CD8-positive, alpha-beta memory T cell (primary cell): ENCODE measurements around the gene MCEE. TPM values are rescaled to one million over a fixed set of nuclear protein-coding genes. Genes with fewer than 3 reads are reported as not detected.
"Not testable (repeated sequence)": the region's sequence is repeated elsewhere in the genome, so short reads cannot be mapped to it uniquely, and the experiment has no call there.

ENCODE experiments used
- CTCF ChIA-PET: fragments of 350-600 bp; sonication (Branson Sonifier 250); formaldehyde crosslinking; loops from one replicate; lab custom pipeline; 2021; ENCODE audit warnings: antibody characterized with exemption; lab: Charles Lee
- POLR2A ChIA-PET: fragments of 350-600 bp; sonication (Branson Sonifier 250); formaldehyde crosslinking; loops from one replicate; lab custom pipeline; 2021; ENCODE audit warnings: antibody characterized with exemption; lab: Charles Lee
- DNase-seq, 5 donors: peaks; one replicate each; pipeline versions ENCODE4 v3.0.0 to v3.0.0-alpha.2; 2020 to 2022; ENCODE audit warnings: mixed read lengths in 1 of 5
- H3K27ac ChIP-seq: one replicate; pipeline ENCODE4 v1.7.0; 2013; ENCODE audit warnings: low read depth, mild to moderate bottlenecking, low read length, moderate library complexity
- H3K27me3 ChIP-seq: 2 replicates; pipeline ENCODE4 v1.7.0; 2013; ENCODE audit warnings: low read length, mild to moderate bottlenecking; ENCODE audit not compliant: insufficient read depth, poor library complexity, severe bottlenecking
- H3K36me3 ChIP-seq: 2 replicates; pipeline ENCODE4 v1.7.0; 2013; ENCODE audit warnings: mild to moderate bottlenecking, low read length, moderate library complexity; ENCODE audit not compliant: insufficient read depth
- H3K4me1 ChIP-seq: 2 replicates; pipeline ENCODE4 v1.7.0; 2013; ENCODE audit warnings: mild to moderate bottlenecking, low read length, moderate library complexity; ENCODE audit not compliant: insufficient read depth
- H3K4me3 ChIP-seq: 2 replicates; pipeline ENCODE4 v1.7.0; 2013; ENCODE audit warnings: mild to moderate bottlenecking, low read length
- H3K9me3 ChIP-seq: 2 replicates; pipeline ENCODE4 v1.7.0; 2013; ENCODE audit warnings: mild to moderate bottlenecking, low read length
- H3K27ac Mint-ChIP-seq, 8 donors: one replicate each; pipeline ENCODE4 v1.8.0; 2020 to 2021; ENCODE audit warnings: mixed read lengths in 8 of 8, mild to moderate bottlenecking in 6 of 8, inconsistent platforms in 3 of 8, moderate library complexity in 3 of 8
- H3K27me3 Mint-ChIP-seq, 2 donors: one replicate each; pipeline ENCODE4 v1.8.0; 2020 to 2021; ENCODE audit warnings: mixed read lengths in 2 of 2, mild to moderate bottlenecking in 1 of 2, moderate library complexity in 1 of 2
- H3K36me3 Mint-ChIP-seq, 3 donors: one replicate each; pipeline ENCODE4 v1.8.0; 2020 to 2021; ENCODE audit warnings: mixed read lengths in 3 of 3, inconsistent platforms in 1 of 3, mild to moderate bottlenecking in 1 of 3
- H3K4me1 Mint-ChIP-seq, 3 donors: one replicate each; pipeline ENCODE4 v1.8.0; 2020 to 2021; ENCODE audit warnings: mixed read lengths in 3 of 3, inconsistent platforms in 1 of 3, mild to moderate bottlenecking in 1 of 3
- H3K4me3 Mint-ChIP-seq, 7 donors: one replicate each; pipeline ENCODE4 v1.8.0; 2020 to 2021; ENCODE audit warnings: mixed read lengths in 7 of 7, mild to moderate bottlenecking in 6 of 7, moderate library complexity in 4 of 7, inconsistent platforms in 2 of 7
- H3K9me3 Mint-ChIP-seq, 5 donors: one replicate each; pipeline ENCODE4 v1.8.0; 2020 to 2022; ENCODE audit warnings: mixed read lengths in 5 of 5, mild to moderate bottlenecking in 3 of 5, moderate library complexity in 2 of 5, inconsistent platforms in 1 of 5
- polyA plus RNA-seq: library from polyadenylated mRNA; unstranded; fragments of 300-500 nt; fragmentation: Illumina TruSeq; gene quantifications from one replicate; pipeline ENCODE4 v1.2.3, GENCODE V29; 2021
- total RNA-seq, 2 experiments: library from RNA; stranded (reverse); gene quantifications; one replicate each; pipeline ENCODE4 v1.2.3, GENCODE V29; 2021

Gene MCEE
- total and polyA plus RNA-seq, 3 experiments from 2014 or later: 12.3 to 21.8 (median 13.5) TPM

GRCh38 chr2:71085325-71086003 is 44.6 kb downstream of the MCEE start:
- H3K4me3 ChIP-seq, H3K36me3 ChIP-seq, H3K9me3 ChIP-seq, H3K27ac Mint-ChIP-seq, H3K27me3 ChIP-seq, H3K9me3 Mint-ChIP-seq, H3K4me1 ChIP-seq, CTCF ChIA-PET, H3K27ac ChIP-seq, DNase-seq, H3K4me3 Mint-ChIP-seq, H3K36me3 Mint-ChIP-seq, POLR2A ChIA-PET: not testable (repeated sequence)
- H3K4me1 Mint-ChIP-seq: peaks cover 9 to 16% (median 11%) of the 10 kb centered on the region in 3 donors
- peaks cover 15 to 51% of the 10 kb centered on the region in 2 donors for H3K27me3 Mint-ChIP-seq

- Mint-ChIP-seq H3K36me3 (peaks cover under 1 to 12% (median 2%) of the 10 kb centered on the region in 3 donors), H3K27me3 (peaks cover 12 to 40% of the 10 kb centered on the region in 2 donors), H3K4me3 (peak overlapping the region in 5 of 7 donors; percentile 33 to 70 (median 62)), H3K4me1 (peaks cover 9 to 16% (median 11%) of the 10 kb centered on the region in 3 donors)
- POLR2A ChIA-PET, H3K9me3 Mint-ChIP-seq, H3K27ac ChIP-seq, H3K9me3 ChIP-seq, H3K27ac Mint-ChIP-seq, H3K36me3 ChIP-seq, H3K4me3 ChIP-seq, H3K27me3 ChIP-seq, DNase-seq, H3K4me1 ChIP-seq: not testable (repeated sequence)
- CTCF ChIA-PET: interaction anchor here (1.2 kb wide), 1 partner anchor 17 kb away, joined by 3 read pairs; no protein-coding TSS in a partner anchor
Measured at GRCh38 chr2:71083752-71084312, 46.2 kb downstream of the MCEE start.

GRCh38 chr2:71083297-71083696 is 46.7 kb downstream of the MCEE start:
- H3K4me1 ChIP-seq, H3K27me3 ChIP-seq, H3K9me3 ChIP-seq, H3K36me3 ChIP-seq, H3K9me3 Mint-ChIP-seq, H3K27ac Mint-ChIP-seq, H3K27ac ChIP-seq, H3K4me3 ChIP-seq, DNase-seq, H3K4me3 Mint-ChIP-seq, POLR2A ChIA-PET: not testable (repeated sequence)
- CTCF ChIA-PET: interaction anchor here (0.6 to 1.2 kb wide), 2 partner anchors 18 to 1662 kb away, joined by 3 read pairs; no protein-coding TSS in a partner anchor
- peaks cover 4 to 17% (median 7%) of the 10 kb centered on the region in 3 donors for H3K36me3 Mint-ChIP-seq
- H3K4me1 Mint-ChIP-seq: peaks cover 9 to 16% (median 11%) of the 10 kb centered on the region in 3 donors
- peaks cover 12 to 34% of the 10 kb centered on the region in 2 donors for H3K27me3 Mint-ChIP-seq

DNA sequence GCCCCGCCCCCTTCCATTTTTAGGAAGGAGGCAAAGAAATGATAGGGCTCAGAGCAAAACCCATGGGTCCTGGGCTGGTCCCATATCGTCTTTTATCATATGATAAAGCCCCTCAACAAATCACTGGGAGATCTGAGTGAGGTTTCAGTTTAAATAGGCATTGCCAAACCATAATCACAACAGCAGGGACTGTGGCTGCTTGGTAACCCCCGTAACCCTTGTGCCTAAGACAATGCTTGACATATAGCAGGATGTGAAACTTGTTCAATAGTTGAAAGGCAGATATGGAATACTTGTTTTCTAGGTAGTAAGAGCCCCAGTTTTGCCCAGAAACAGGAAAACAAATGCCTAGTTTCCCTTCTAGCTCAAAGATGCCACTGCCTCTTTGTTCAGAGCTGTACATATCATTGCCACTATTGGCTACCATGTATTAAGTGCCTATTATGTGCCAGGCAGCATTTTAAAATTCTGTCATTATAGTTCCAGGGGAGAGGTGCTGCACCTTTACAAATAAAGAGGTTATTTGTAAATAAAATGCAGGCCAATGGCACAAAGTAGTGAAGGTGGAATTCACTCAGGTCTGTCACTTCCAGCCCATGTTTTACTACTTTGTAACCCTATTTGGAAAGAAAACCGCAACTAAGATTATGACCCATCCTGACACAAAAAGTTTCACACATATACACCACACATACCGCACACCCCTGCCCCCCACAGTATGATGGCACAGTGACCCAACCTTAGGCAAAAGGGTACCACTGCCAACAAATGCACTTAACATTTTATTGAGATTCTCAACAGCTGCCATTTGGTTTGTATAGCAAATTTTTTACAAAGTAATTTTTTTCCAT is 47.4 kb downstream of the MCEE start:
- peaks cover 12 to 28% of the 10 kb centered on the region in 2 donors for H3K27me3 Mint-ChIP-seq
- no peaks in the 10 kb centered on the region for H3K9me3 ChIP-seq
- H3K4me1 Mint-ChIP-seq: peaks cover 9 to 16% (median 11%) of the 10 kb centered on the region in 3 donors
- H3K27ac ChIP-seq: no peak overlapping the region
- peaks cover 4% of the 10 kb centered on the region for H3K36me3 ChIP-seq
- no peaks in the 10 kb centered on the region for H3K27me3 ChIP-seq
- H3K4me3 ChIP-seq: no peak overlapping the region
- no peaks in the 10 kb centered on the region for H3K9me3 Mint-ChIP-seq
- no peaks in the 10 kb centered on the region for H3K4me1 ChIP-seq
- peak in 1 of 5 donors; percentile 54 for DNase-seq
- CTCF ChIA-PET: interaction anchor here (0.6 kb wide), 1 partner anchor 1661 kb away, joined by 3 read pairs; no protein-coding TSS in a partner anchor
- peak overlapping the region in 5 of 7 donors; percentile 25 to 65 (median 34) for H3K4me3 Mint-ChIP-seq
- POLR2A ChIA-PET: no interaction called here
- H3K27ac Mint-ChIP-seq: peak overlapping the region in 6 of 8 donors; percentile 8 to 48 (median 25)
- peaks cover 4 to 24% (median 7%) of the 10 kb centered on the region in 3 donors for H3K36me3 Mint-ChIP-seq

- Mint-ChIP-seq H3K4me1 (peaks cover 11 to 18% (median 18%) of the 10 kb centered on the region in 3 donors), H3K4me3 (no peak overlapping the region), H3K27me3 (peaks cover 0 to 2% of the 10 kb centered on the region in 2 donors), H3K9me3 (no peaks in the 10 kb centered on the region), H3K27ac (peak overlapping the region in 2 of 8 donors; percentile 31 to 83), H3K36me3 (peaks cover 11 to 59% (median 16%) of the 10 kb centered on the region in 3 donors)
- Histone ChIP-seq H3K9me3 (no peaks in the 10 kb centered on the region), H3K36me3 (peaks cover 31% of the 10 kb centered on the region), H3K4me1 (peaks cover 4% of the 10 kb centered on the region), H3K27me3 (no peaks in the 10 kb centered on the region), H3K4me3 (no peak overlapping the region), H3K27ac (no peak overlapping the region)
- POLR2A ChIA-PET: no interaction called here
- DNase-seq: no peak
- CTCF ChIA-PET: no interaction called here
Measured at GRCh38 chr2:71078624-71079023, 51.4 kb downstream of the MCEE start.

GRCh38 chr2:71074893-71075395 is 55.1 kb downstream of the MCEE start:
- Mint-ChIP-seq H3K4me3 (no peak overlapping the region), H3K27me3 (no peaks in the 10 kb centered on the region), H3K27ac (peak overlapping the region in 2 of 8 donors; percentile 11 to 17), H3K4me1 (peaks cover 37 to 44% (median 43%) of the 10 kb centered on the region in 3 donors), H3K36me3 (peaks cover 15 to 78% (median 17%) of the 10 kb centered on the region in 3 donors), H3K9me3 (no peaks in the 10 kb centered on the region)
- no peak for DNase-seq
- ChIA-PET POLR2A (no interaction called here), CTCF (interaction anchor here (0.6 to 1.5 kb wide), 2 partner anchors 26 to 224 kb away, joined by 3 read pairs; no protein-coding TSS in a partner anchor)
- Histone ChIP-seq H3K27me3 (no peaks in the 10 kb centered on the region), H3K9me3 (no peaks in the 10 kb centered on the region), H3K36me3 (peaks cover 34% of the 10 kb centered on the region), H3K4me3 (no peak overlapping the region), H3K27ac (no peak overlapping the region), H3K4me1 (peaks cover 35% of the 10 kb centered on the region)

DNA sequence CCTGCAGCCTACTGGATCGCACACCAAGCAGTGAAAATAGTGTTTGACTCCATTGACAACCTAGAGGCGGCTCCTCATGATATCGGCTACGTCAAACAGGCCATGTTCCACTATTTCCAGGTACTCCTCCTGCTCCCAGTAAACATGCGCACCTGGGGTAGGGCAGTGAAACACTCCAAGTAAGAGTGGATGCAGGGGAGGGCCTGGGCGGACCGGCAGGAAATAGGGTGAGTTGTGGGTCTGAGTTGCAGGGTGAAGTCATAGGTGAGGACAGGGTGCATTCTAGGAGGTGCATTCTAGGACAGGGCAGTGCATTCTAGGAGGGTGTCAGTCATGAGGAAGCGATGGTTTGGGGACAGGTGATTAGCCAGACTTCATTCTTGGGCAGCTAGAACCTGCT is 56.6 kb downstream of the MCEE start:
- Histone ChIP-seq H3K27me3 (no peaks in the 10 kb centered on the region), H3K4me1 (peaks cover 47% of the 10 kb centered on the region), H3K36me3 (peaks cover 30% of the 10 kb centered on the region), H3K4me3 (no peak overlapping the region), H3K27ac (no peak overlapping the region), H3K9me3 (no peaks in the 10 kb centered on the region)
- POLR2A ChIA-PET: interaction anchor here (2.9 kb wide), 1 partner anchor 57 kb away, joined by 11 read pairs; the partner anchor contains the start of genes MCEE and MPHOSPH10
- Mint-ChIP-seq H3K27me3 (no peaks in the 10 kb centered on the region), H3K4me1 (peaks cover 47 to 58% (median 58%) of the 10 kb centered on the region in 3 donors), H3K36me3 (peaks cover 11 to 76% (median 11%) of the 10 kb centered on the region in 3 donors), H3K4me3 (no peak overlapping the region), H3K27ac (peak overlapping the region in 6 of 8 donors; percentile 39 to 86 (median 72)), H3K9me3 (no peaks in the 10 kb centered on the region)
- CTCF ChIA-PET: no interaction called here
- DNase-seq: no peak
